Activated CD4-positive, alpha-beta T cell treated with anti-CD3 and anti-CD28 coated beads, Interleukin-2, Interleukin-4, amounts not matched to agents 100 ng/mL and 50 ng/mL, durations not matched to agents 16 hours and 8 hours (primary cell): ENCODE measurements around the gene MOGAT1.

ENCODE experiments used
- DNase-seq: peaks from one replicate; pipeline ENCODE4 v3.0.0-alpha.2; 2020; ENCODE audit warnings: low spot score

The MOGAT1 gene

GRCh38 chr2:222671259-222672067 is at the start of gene MOGAT1:
Gene MOGAT1 (plus strand): TSS chr2:222671658. CDS start chr2:222671786, 128 bp downstream.
- no peak for DNase-seq

GRCh38 chr2:222621893-222622292 is 49.6 kb upstream of the MOGAT1 start:
- DNase-seq, result no peak

DNA sequence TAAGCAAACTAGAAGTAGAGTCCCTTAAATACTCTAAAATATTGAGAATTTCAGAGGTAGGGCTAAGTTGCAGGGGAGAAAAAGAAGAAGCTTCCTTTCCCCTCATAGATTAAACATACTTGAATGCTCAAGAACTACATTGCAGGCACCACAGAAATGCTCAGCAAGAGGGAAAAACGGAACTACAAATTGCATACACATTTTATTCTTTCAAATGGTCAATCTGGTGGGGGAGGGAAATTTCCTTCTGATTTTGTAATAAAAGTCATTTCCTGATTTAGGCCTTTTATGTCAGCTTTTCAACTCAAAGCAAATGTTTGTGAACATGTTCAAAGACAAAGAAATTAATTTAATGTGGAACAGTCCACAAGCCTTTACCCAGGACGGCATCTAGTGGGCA is 48.5 kb upstream of the MOGAT1 start:
- no peak for DNase-seq

GRCh38 chr2:222623756-222624309 is 47.6 kb upstream of the MOGAT1 start:
- no peak for DNase-seq

DNA sequence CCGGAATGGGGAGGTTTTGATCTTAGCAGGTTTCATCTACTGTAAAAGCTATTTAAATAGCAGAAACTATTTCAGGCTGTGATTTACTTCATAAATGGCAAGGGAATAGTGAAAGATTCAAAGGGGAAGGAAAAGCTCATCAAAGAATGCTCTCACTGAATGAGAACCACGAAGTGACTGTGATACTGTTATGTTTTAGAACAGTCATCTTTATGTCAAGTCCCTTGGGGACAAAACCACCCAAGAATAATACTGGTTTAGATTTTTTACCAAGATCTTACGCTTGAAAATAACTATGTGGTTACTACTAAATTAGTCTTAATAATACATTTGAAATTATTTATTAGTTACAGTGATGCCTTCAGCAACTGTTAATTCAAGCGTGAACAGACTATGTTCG is 43.7 kb upstream of the MOGAT1 start:
- DNase-seq, result no peak

DNA sequence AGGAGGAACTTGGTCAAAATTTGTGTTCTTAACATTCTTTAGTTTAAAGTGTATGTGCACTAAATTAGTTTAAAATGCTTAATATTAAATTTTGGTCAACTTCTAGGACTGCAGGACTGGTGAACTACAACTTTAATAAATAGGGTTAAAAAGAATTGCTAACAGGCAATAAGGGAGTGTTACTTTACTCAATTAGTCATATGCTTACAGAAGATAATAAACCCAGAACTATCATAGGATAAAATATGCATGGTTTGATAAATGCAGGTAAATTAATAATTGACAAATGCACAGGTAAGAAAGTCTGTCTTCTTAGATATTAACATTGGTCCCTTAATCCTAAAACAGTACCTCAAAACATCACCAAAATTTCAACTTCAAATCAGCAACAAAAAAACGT is 36.2 kb upstream of the MOGAT1 start:
- no peak for DNase-seq

GRCh38 chr2:222637067-222637466 is 34.4 kb upstream of the MOGAT1 start:
- DNase-seq, result no peak

GRCh38 chr2:222641336-222641735 is 30.1 kb upstream of the MOGAT1 start:
- no peak for DNase-seq

GRCh38 chr2:222643134-222643533 is 28.3 kb upstream of the MOGAT1 start:
- no peak for DNase-seq

DNA sequence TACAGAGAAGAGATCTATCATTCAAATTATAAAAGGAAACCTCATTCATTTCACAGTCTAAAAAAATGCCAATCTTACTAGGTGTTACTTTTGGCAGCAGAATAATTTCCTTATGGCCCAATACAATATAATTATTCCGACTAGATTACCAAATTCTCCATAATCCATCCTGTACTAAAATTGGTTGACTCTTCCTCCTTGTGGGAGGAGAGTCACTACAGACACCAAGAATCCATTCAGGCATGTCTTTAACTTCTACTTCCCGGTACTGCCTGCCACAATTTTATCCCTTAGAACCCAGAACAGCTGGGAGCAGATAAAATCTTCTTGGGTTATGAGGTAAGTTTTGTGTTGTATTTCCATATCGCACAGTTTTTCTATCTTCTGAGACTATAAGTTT is 25.4 kb upstream of the MOGAT1 start:
- DNase-seq, result no peak

DNA sequence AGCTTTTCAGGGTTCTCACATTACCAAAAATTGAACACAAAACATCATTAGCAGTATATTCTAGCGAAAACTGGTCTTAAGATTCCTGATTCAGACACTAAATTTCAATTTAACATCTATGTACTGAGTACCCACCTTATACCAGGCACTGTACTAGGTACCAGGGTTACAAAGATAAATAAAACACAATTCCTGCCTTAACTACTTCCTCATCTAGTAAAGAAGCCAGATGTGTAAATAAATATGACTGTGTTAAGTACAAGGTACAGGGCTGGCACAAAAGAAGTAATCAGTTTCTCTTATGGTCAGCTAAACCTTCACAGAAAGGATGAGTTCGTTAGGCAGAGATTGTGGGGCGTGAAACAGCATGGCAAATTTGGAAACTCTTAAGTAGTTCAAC is 21.7 kb upstream of the MOGAT1 start:
- no peak for DNase-seq

GRCh38 chr2:222651718-222652418 is 19.6 kb upstream of the MOGAT1 start:
- no peak for DNase-seq

DNA sequence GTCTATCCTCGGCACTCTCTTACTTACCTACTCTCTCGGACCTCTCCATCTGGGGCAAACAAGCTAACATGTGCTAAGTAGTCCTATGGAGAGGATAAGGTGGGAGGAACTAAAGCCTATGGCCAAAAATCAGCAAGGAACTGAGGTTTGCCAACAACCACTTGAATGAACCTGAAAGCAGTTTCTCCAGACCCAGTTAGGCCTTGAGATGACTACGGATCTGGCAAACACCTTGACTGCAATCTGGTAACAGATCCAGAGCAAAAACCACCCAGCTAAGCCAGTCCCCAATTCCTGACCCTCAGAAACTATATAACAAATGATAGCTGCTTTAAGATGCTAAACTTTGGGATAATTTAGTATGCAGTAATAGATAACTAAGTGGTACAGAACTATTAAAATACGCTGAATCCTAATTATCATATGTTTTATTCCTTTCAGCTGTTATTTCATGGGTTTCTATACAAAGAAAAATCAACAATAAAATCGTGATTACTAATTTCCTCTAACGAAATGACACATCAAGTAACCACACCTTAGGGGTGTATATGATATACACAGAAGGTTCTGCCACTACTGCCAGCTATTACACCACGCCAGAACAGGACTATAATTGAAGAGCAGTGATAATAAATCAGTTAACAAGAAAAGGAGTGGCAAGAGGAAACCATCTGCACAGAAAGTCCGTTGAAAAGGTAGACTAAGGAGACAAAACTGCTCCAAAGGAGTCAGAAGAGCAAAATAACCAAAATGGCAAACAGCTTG is 18.8 kb upstream of the MOGAT1 start:
- peak; percentile 67 for DNase-seq

- DNase-seq, result peak; percentile 43
These were observed 18.2 kb upstream of the MOGAT1 start for GRCh38 chr2:222653280-222653679.

DNA sequence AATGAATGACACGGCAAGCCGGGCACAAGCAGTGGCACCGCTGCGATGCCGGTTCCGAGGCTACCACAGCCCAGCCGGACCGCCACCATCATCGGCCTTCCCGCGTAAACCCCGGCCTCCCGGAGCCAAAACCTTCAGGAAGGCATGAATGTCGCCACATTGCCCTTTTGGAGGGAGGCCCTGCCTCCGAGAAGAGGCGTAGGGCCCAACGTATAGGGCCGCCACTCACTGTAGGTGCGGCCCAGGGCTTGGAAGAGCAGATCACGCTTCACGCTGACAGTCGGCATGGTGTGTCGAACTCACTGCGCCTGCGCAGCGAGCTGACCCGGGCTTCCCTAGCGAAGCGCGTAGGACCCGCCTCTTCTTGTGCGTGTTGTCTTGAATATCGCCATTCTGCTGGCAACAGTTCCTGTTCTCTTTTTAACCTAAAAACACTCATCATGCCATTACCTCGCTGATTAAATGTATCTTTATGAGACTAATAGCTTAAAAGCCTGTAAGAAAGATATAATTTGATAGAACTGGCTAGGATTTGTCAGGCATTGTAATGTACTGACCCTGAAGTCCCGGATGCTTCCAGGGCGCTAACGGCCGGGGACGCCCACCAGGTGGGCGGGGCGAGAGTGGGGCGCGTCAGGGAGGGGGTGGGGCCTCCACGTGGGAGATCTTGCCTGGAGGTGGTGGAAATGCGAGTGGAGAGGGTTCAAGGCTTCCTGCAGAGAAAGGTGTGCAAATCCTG is 15.5 kb upstream of the MOGAT1 start, which contains the start of gene FARSB:
TSS of gene FARSB (minus strand) at position 306 of the 739 bp plus-strand sequence. CDS start at position 287, 19 bp downstream.
- DNase-seq, result peak; percentile 96

GRCh38 chr2:222656526-222657446 is 14.7 kb upstream of the MOGAT1 start:
- no peak for DNase-seq

DNA sequence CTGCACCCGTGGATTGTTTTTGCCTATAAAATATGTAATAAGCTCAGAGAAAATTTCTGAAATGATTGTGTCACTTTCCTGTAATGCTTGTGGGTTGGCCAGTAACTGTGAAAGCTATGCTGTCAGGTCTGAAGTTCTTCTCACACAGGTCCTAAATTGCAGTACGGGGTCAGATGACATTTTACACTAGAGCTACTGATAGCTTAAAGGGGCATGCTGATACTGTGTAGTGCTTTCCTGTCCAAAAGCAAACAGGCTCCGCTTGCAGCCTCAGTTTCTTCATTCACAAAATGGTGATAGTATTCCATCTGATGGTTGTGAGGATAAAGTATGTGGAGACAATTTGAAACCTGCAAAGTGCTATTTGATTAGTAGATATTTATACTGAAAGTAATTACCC is 8.0 kb upstream of the MOGAT1 start:
- DNase-seq, result no peak

DNA sequence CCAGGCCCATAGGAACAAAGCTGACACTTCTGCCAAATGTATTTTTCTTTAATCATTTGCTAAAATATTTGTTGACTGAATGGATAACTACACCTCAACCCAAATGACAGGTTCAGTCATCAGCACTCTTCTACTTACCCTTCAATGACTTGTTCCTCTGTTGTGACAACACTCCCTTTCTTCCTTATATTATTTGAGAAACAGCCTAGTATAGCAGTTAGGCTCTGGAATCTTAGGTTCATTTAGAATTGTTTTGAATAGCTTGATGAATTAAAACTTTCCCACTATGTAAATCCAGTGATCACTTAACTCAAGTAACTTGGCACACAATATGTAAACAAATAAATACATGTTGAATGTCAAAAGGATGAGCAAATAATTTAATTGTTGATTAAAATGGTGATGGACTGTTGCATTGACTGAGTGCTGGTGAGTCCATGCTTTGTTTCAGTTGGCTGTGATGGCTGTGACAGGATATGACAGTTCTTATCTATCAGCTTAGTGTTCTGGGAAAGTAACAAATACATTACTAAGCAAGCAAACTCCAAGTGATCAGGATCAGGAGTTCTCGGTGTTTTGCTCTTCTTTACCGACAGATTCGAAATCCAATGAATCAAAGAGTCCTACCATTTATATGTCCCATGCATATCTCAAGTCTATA is 2.8 kb upstream of the MOGAT1 start:
- no peak for DNase-seq

GRCh38 chr2:222669353-222669752 is 2.1 kb upstream of the MOGAT1 start:
- no peak for DNase-seq
